Mesenteric fat pad (tissue), 1 donor: ENCODE data around the gene RGMB. TPM values are rescaled to one million over a fixed set of nuclear protein-coding genes. Genes with fewer than 3 reads are reported as not detected.

ENCODE experiments used
- DNase-seq: peaks from one replicate; pipeline ENCODE4 v3.0.0-alpha.2; 2020; ENCODE audit warnings: low spot score
- total RNA-seq: library from RNA; stranded (reverse); fragmentation: NEBNext Ultra II Directional; extraction: Animal tissue kit (Norgen Biotek cat#: 25700); gene quantifications from one replicate; pipeline ENCODE4 v1.2.1, GENCODE V29; 2021
- donor health status: DM: yes; HTN: yes; CAD: no.

RGMB gene
- total RNA-seq, 1 donor from 2014 or later = 11.3 TPM

DNA sequence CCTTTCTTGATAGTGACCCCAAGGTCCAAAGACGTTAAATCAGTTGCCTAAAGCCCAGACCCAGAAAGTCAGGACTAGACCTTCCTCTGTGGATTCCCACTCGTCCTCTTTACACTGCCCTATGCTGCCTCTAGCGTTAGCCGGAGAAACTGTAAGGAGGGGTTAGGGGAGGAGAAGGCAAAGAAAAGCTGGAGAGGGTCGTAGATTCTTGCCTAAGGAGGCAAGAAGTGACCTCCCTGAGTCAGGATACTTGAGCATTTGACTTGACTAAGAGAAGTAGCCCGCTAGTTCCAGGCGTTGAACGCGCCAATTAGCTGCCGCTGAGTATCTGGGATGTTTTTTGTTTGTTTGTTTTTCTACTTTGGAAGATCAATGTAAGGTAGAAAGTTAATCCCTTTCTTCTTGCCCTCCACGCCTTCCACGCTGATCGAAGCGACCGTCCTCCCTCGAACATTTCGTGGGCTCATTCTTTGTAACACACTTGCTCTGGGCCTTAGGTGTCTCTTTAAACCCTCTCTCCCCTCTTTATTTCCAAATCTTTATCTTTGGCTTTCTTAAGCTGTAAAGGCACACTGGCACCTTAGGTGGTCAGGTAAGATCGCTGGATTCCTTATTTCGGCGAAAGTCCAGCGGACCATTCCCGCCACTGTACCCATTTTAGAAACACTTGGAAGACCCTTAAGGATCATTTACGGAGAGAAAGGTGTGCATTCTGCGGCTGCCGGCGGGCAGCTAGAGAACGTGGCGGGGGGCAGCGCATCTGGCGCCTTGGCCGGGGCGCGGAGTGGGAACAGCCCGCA lies 5.1 kb upstream of the RGMB start:
- no peak for DNase-seq

DNA sequence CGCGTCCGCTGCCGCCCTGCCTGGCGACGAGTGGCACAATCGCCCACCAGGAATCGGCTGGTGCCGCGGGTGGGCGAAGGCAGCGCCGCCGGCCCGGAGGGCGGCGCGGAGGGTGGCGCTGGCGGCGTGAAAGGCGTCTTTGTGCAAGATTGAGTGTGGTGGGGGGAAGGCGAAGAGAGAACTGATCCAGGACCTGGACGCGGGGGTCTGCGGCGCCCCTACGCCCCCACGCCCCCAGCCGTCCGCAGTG lies 4.6 kb upstream of the RGMB start:
- no peak for DNase-seq

DNA sequence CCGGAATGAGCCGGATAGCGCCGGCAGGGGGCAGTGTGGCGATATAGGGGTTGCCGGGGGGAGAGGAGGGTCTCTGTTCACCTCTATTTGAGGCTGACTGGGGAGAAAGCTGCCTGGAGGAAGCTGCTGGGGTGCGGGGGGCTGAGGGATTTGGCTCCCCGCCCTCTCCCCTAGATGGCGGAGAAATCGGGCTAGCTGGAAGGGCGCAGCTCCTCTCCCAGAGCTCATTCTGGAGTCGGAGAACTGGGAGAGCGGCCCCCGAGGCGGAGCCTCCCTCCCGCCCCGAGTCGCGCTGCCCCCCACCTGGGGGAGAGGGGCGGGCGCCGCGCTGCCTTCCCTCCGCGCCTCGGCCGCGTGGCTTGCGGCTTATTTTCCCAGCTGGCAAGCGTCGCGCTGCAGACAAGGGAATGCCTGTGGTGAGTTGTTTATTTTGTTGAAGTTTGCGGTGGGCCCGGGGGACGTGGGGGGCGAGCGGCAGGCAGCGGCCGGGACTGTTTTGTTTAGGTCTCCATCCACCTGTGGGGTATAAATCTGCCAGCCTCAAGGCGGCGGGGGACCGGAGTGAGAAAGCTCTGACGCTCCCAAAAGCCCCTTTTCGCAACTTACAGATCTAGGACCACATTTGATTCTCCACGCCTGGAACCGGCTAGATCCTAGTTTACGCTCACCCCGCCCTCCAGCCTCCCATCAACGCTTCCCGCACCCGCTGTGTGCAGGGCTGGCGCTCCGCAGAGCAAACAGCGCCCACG lies 4.1 kb upstream of the RGMB start:
- DNase-seq = no peak

DNA sequence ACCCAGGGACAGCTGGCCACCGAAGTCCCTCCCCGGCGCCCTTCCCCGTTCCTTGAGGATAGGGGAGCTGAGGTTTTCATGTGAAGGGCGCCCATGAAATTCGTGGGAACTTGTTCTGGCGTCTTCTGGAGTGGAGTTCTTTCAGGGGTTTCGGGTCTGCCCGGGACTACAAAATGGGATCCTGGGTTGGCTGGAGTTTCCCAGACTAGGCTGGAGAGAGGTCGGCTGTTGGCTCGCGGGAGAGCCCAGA lies 3.6 kb upstream of the RGMB start:
- DNase-seq = no peak

DNA sequence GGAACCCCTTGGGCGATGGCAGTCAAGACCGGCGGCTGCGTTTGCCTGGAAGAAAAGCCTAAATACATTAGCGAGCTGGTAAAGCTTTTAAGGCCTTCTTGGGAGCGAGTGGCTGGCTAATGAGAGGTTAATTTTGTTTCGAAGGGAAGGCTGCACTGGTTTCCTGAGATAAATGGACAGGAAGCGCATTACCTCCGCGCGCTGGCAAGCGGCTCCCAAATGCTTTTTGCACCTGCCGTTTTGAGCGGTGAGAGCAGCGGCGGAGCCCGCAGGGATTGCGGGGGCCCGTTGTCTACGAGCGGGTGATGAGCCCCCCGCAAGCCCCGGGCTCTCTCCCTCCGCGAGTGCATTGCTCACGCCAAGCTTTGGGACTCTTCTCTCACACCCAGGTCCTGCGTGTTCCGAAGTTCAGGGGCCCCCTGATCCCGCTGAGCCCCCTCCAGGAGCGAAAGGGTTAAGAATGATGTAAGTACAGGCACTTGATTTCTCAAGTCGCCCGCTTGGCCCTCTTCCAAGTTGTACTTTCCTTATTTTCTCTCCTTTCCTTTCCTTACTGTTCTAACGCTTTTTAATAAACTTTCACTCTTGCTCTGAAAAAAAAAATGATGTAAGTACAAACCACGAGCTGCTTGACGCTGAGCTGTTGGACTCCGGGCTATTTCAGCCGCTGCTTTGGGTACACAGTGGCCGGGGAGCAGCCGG lies 3.1 kb upstream of the RGMB start:
- no peak for DNase-seq

DNA sequence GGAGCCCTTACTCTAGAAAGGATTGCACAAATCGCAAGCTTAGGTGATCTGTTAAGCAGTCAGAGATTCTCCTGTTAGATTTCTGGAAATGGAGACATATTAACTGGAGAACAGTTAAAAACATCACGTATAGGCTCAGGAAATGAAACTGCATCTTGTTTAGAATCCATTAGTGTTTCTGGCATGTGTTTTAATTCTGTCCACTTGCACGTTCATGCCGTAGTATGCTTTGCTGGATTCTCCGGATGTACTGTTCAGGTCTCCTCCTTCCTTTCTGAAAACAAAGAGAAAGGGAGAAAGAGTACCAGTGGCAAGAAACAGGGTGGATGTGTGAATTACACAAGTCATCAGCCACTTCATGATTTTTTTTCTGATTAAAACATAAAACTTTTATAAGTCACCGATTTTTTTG lies 2.5 kb upstream of the RGMB start:
- no peak for DNase-seq

DNA sequence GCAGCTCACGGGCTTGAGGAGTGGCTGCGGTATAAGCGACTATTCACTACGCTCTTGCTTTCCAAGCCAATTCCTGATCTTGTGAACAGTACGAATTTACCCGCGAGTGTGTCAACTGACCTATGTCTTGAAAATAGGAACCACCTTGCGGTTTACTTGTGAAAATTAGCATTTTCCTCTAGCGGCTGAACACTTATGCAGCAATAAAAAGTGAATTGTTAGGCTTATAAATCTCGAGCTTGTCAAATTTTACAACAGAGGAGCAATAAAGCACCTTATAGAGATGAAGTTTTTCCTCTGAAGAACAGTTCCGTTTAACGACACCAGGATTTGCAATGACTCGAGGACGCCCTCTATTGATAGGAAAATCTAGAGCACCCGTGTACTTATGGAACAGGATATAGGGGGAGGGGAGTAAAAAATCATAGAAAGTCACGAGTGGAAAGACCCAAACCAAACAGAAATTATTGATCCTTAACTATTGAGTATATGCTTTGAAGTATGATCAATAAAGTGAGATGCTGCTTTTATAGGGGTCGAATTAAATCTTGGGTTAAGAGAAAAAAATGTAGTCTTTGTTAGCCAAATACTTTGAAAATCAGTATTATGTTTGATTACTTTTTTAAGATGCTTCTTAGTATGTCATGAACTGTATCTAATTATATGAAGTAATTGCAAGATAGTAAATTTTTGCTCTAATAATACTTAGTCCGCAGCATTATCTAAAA lies 1.9 kb upstream of the RGMB start:
- DNase-seq = no peak

DNA sequence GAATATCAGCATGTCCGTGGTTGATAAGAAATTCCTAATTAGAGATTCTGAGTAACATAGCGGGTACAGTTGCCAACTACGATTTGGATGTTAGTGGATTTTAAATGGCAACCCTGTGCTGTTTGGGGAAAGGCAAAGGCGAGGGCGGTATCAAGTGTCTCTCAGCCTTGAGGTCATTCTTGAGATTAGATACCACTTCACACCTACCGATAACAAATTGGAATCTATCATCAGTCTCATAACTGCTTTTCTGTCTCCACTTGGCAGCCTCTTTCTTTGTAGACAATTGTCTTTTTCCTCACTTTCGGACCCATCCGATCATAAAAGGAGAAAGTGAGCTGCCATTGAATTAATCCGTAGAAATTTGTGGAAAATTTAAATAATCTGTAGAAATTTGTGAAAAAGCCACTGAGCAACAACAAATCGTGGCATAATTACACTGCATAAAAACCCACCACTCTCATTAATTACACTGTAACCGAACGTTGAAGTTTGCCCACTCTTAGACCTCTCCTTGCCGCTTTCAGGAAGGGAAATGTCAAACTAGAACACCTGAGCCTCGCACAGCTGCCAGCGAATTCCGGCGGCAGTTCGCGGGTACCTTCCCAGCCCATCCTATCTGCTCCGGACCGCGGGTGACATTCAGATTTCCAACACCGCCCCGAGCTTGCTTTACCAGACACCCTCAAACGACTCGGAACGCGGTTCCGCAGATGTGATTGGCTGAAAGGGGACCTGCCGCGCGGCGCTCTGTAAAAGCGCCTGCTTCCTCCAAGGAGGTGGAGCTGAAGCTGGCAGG lies 849 bp upstream of the RGMB start:
- no peak for DNase-seq

DNA sequence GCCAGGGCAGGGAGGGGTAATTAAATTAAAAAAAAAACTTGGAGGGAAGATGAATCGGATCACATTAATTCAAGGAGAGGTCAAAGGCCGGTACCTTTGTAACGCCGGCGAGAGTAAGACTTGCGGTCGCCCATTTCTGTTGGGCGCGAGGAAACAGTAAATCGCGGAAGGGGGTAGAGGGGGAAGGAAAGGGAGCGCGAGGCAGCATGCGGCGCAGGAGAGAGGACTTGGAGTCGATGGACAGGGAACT lies 324 bp upstream of the RGMB start:
- DNase-seq = no peak

DNA sequence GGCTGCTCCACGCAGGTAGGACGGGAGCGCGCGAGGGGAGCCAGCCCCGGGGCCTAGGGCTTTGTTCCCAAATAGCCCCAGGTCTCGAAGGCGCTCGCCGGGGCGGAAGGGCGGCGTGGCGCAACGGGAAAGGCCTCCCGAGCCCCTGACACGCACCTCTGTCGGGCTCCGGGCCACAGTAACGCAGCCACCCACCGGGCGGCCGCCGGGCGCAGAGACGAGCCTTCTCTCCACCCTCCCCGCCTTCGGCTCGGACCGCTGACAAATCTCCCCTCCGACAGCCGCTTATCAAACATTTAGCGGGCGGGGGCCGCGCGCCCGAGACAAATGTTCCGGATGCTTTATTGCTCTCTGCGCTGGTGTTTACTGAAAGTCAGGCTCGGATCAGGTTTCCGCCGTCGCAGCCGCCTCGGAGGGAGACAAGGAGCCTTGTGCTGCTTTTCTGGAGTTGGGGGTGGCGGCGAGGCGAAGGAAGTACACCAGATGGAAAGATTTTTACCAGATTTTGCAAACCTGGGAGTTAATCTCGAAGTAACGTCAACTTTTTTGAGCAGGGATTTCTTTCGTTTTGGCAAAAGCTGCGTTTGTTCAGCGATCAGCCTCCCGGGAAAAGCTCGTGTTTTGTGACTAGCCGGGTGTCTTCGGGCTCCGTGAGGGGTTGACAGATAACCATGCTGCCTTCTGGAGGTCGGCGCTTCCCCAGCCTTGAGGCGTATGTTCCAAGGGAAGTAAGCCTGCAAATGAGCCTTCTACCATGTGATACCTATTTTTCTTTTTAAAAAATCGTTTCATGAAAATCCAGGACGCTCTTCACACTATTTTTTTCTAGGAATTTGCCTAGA lies 950 bp downstream of the RGMB start:
- DNase-seq = peak; percentile 89

DNA sequence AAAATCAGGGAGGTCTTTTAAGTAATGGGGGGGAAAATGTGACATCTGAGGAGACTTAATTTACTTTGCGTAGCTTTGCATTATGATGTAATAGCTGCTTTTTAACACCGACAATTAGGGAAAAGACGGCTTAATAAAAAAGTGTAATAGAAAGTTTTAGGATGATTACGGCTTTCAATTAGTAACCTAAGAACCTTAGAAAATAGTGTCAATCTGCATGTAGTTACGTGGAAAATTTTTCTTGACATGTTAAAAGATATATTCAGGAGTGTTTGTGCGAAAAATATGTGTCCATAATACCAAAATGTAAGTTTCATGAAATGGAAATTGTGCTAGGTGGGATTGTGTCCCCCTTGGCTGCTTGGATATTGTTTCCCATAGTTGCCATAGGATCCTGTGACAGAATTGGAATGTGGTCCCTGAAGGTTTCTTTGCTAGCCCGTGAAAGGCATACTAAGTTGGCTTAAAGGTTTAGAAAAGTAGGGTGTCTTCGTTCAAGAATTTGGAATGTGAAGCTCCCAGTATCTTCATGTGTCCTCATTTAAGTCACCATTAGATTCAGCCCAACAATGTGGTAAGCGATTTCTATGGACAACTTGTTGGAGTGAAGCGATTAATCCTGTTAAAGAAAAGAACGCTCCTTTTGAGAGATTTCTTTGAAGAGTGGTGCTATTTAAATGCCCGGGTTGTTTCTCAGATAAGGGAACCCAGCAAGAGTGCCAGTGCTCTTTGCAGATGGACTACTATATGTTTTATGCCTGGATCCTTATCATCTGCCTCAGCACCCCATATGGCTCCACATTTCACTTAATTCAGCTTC lies 2.0 kb downstream of the RGMB start:
- DNase-seq = no peak

DNA sequence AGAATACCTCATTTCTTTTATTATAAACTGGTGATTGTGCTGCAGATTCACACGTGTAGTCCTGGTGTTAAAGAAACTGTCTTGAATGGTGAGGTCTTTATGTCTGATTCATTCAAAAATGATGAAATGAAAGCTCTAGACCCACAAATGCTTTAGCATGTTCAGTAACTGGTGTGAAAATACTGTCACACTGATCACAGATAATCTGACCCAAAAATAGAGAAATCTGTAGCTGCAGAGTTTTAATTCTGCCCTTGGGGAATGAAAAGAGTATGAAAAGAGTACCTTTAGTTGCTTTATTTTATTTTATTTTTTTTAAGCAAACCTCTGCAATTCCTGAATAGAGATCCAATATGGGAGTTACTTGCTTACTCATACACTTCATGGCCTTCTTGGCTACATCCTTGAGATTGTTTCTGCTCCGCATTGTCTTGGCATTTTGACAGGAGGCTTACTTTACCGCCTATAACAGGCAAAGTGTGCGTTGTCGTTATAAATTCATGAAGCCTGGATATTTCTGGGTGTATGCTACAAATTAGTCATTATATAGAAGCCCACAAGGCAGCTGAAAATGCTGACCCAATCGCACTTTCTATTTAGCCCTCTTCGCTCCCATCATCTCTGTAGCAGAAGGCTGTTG lies 2.7 kb downstream of the RGMB start:
- DNase-seq = no peak

DNA sequence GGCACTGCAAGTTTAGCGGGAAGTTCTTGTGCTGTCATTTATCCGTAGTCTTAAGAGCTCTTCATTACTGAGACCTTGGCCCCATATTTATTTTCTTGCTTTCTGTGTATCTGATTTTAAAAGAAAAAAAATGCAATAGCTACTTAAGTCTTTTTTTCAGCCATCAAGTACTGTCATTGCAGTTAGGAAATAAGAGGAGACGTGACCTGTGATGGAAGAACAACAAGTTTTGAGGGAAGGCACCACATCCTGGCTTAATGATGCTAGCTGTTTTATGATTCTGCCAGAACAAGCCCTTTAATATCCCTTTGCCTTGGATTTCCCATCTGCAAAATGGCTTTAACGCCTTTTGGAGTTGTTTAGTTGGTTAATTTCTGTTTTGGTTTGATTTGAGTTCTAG lies 3.8 kb downstream of the RGMB start:
- DNase-seq = no peak

DNA sequence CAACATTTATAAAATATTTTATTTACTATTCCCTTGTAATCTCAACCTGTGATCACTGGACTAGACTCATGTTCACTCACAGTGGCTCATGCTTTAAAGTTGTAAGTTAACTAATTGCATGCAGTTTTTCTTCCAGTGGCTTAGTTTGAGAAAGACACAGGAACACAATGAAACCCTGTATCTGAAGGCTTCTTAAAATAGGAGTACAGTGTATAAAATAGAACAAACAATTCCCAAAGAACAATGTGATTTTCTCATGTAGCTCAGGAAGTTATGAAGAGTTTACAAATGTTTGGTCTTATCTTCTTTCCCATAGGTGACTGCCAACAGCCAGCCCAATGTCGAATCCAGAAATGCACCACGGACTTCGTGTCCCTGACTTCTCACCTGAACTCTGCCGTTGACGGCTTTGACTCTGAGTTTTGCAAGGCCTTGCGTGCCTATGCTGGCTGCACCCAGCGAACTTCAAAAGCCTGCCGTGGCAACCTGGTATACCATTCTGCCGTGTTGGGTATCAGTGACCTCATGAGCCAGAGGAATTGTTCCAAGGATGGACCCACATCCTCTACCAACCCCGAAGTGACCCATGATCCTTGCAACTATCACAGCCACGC lies 5.9 kb downstream of the RGMB start:
- DNase-seq = no peak

DNA sequence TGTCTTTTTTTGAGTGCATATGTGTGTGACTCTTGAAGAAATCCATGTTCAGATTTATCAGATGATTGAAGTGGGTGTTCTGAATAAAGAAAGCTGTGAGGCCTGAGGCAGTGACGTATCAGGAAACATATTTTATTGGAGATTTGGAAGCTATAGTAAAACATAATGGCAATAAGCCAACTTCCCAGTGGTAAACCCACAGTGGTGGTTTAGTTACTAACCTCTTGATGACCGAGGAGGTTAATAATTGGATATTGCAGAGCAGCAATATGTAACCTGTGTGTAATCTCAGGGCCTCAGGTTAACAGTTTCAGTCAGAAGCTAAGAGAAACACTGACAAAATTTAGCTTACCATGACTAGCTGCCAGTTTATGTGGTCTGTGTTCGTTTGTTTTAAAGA lies 6.9 kb downstream of the RGMB start:
- no peak for DNase-seq

DNA sequence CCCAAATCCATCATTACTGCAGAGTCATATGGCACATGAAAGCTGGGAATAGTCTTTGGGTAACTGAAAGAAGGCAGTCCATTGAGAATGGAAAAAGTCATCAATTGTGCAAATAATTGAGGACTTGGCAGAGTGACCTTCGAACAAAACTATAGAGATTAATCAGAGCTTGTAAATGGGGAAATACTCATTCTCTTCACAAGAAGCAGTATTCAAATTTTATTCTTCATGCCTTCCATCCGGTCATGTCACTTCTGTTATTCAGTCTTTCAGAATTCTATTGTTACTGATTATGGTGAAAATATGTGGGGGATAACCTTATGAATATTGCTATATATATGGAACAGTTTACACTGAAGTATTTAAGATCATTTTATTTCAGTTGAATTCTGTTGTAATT lies 8.1 kb downstream of the RGMB start:
- no peak for DNase-seq

DNA sequence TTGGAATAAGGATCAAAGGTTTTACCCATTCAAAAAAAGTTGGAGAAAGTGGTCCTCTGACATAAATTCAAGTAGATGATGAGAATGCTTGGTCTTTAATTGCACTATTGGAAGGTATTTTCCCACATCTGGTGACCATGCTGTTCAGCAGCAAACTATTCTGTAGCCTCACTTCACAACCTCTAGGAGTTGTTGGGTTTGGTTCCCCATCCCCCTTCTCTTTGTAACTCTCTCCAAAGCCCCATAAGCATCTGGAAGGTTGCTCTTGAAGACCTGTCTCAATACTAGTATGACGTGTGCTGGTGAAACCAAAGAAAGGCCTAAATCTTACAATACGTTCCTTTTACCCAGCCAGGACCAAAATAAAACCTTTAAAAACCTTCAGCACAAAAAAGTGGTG lies 8.5 kb downstream of the RGMB start:
- DNase-seq = no peak

DNA sequence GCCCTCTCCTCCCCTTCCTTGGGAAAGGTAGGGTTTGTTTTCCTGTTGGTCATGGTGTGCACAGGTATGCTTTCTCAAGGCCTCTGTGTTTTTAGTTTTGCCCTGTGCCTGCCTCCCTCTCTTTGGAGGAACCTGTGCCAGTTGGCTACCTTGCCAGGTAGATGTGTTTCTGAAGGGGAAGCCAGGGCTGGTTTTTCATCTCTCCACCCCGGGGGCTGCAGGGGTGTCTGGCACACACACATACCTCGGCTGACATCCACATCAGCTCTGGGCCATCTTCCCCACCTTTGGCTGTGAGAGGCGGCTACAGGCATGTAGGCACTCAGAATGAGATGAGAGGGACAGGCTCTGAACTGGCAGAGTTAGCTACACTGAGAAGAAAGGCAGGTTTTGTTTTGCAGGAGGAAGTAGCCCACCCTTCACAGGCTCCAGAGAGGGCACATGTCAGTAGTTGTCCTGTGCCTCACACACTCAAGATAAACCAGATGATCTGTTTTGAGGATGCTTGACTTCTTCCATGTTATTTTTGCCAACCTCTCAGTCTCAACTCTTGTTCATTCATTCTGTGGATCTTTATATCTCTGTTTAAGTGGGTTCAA lies 9.7 kb downstream of the RGMB start:
- DNase-seq = no peak

DNA sequence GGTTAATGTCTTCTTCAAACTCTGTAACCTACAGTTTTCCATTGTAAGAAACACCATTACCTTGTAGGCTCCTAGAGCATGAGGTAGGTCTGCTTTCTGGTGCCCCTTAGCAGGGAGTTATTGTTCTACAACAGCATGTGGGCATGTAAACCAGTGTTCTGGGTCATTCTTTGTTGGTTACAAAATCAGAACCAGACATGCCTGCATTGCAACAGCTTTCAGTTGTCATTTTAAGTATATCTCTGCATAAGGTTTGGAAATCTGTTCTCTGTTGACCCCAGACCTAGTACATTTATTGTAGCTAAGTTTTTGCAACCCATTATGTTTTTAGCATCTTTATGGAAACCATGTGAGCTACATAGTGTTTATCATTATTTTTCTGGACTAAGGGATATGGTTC lies 10.9 kb downstream of the RGMB start:
- DNase-seq = no peak
